HEK293 (cell line): ENCODE data around the gene NTN4.

ENCODE experiments used
- CTCF ChIA-PET: fragments of 350-600 bp; formaldehyde crosslinking; extraction: SDS; loops from one replicate; lab custom pipeline; 2021; ENCODE audit warnings: antibody characterized with exemption; lab: Yijun Ruan, JAX
- POLR2A ChIA-PET: fragments of 300-600 bp; formaldehyde crosslinking; extraction: SDS; loops from one replicate; lab custom pipeline; 2020; ENCODE audit warnings: antibody characterized with exemption, inconsistent platforms; lab: Yijun Ruan, JAX
- H3K27ac ChIP-seq: fragments of 200-500 bp; sonication (Bioruptor generic); 2 replicates; pipeline ENCODE4 v1.5.1; 2014; ENCODE audit warnings: low read depth, low read length, control low read depth, inconsistent platforms; ENCODE audit errors: extremely low read depth
- H3K36me3 ChIP-seq, 2 experiments: fragments of 200-500 bp in 1 of 2; sonication (Bioruptor generic) in 1 of 2; 1 replicate in 1 of 2; 2 replicates in 1 of 2; pipeline ENCODE4 v1.5.1; 2014 to 2017; ENCODE audit warnings: inconsistent platforms in 2 of 2, low read length in 2 of 2; ENCODE audit not compliant: control insufficient read depth in 2 of 2, insufficient read depth in 1 of 2
- H3K4me1 ChIP-seq: fragments of 200-500 bp; sonication (Bioruptor generic); 2 replicates; pipeline ENCODE4 v1.5.1; 2014; ENCODE audit warnings: mild to moderate bottlenecking, low read length, inconsistent platforms; ENCODE audit not compliant: control insufficient read depth, insufficient read depth
- H3K4me3 ChIP-seq: 2 replicates; pipeline ENCODE4 v1.5.1; 2011; ENCODE audit warnings: low read depth, mild to moderate bottlenecking, control low read depth, low read length, moderate library complexity
- H3K9me3 ChIP-seq: fragments of 200-500 bp; sonication (Bioruptor generic); 2 replicates; pipeline ENCODE4 v1.5.1; 2014; ENCODE audit warnings: low read depth, low read length, inconsistent platforms; ENCODE audit not compliant: control insufficient read depth, insufficient read depth
- CTCF ChIP-seq: fragments of 450-650 bp; formaldehyde crosslinking; IDR thresholded peaks from 2 replicates; pipeline ENCODE4 v1.5.1; 2016; ENCODE audit warnings: missing biosample characterization, missing genetic modification characterization
- GFI1B ChIP-seq: fragments of 450-650 bp; formaldehyde crosslinking; IDR thresholded peaks from 2 replicates; pipeline ENCODE4 v1.5.1; 2016; ENCODE audit warnings: missing biosample characterization, missing genetic modification characterization
- GLI2 ChIP-seq: fragments of 450-650 bp; formaldehyde crosslinking; IDR thresholded peaks from 2 replicates; pipeline ENCODE4; 2017; ENCODE audit warnings: missing biosample characterization, missing genetic modification characterization, low read depth, borderline replicate concordance
- GLIS1 ChIP-seq: fragments of 450-650 bp; formaldehyde crosslinking; IDR thresholded peaks from 2 replicates; pipeline ENCODE4 v1.5.1; 2016; ENCODE audit warnings: missing biosample characterization, missing genetic modification characterization
- KLF17 ChIP-seq: fragments of 450-650 bp; formaldehyde crosslinking; IDR thresholded peaks from 2 replicates; pipeline ENCODE4 v1.5.1; 2016; ENCODE audit warnings: missing biosample characterization, missing genetic modification characterization
- ZNF184 ChIP-seq: fragments of 450-650 bp; IDR thresholded peaks from 2 replicates; pipeline ENCODE4 v1.5.1; 2018; ENCODE audit warnings: missing biosample characterization, mild to moderate bottlenecking, missing genetic modification characterization
- ZNF248 ChIP-seq: fragments of 450-650 bp; formaldehyde crosslinking; IDR thresholded peaks from 2 replicates; pipeline ENCODE4 v1.5.1; 2017; ENCODE audit warnings: missing biosample characterization, missing genetic modification characterization
- ZNF341 ChIP-seq: fragments of 450-650 bp; formaldehyde crosslinking; IDR thresholded peaks from 2 replicates; pipeline ENCODE4; 2016; ENCODE audit warnings: low read depth, missing biosample characterization, missing genetic modification characterization
- ZNF354C ChIP-seq: fragments of 450-650 bp; formaldehyde crosslinking; IDR thresholded peaks from 2 replicates; pipeline ENCODE4 v1.5.1; 2016; ENCODE audit warnings: missing biosample characterization, missing genetic modification characterization, low read depth, borderline replicate concordance
- ZNF416 ChIP-seq: fragments of 450-650 bp; formaldehyde crosslinking; IDR thresholded peaks from 2 replicates; pipeline ENCODE4 v1.5.1; 2016; ENCODE audit warnings: missing biosample characterization, missing genetic modification characterization
- ZNF433 ChIP-seq: fragments of 450-650 bp; formaldehyde crosslinking; IDR thresholded peaks from 2 replicates; pipeline ENCODE4 v1.5.1; 2016; ENCODE audit warnings: missing biosample characterization, missing genetic modification characterization, low read depth
- ZNF544 ChIP-seq: fragments of 450-650 bp; formaldehyde crosslinking; IDR thresholded peaks from 2 replicates; pipeline ENCODE4 v1.5.0; 2017; ENCODE audit warnings: missing biosample characterization, missing genetic modification characterization
- ZNF571 ChIP-seq: fragments of 450-650 bp; formaldehyde crosslinking; IDR thresholded peaks from 2 replicates; pipeline ENCODE4 v1.5.0; 2017; ENCODE audit warnings: missing biosample characterization, missing genetic modification characterization
- ZNF580 ChIP-seq: fragments of 450-650 bp; formaldehyde crosslinking; IDR thresholded peaks from 2 replicates; pipeline ENCODE4 v1.5.1; 2016; ENCODE audit warnings: missing biosample characterization, missing genetic modification characterization
- ZSCAN18 ChIP-seq: fragments of 450-650 bp; formaldehyde crosslinking; IDR thresholded peaks from 2 replicates; pipeline ENCODE4 v1.5.1; 2016; ENCODE audit warnings: missing biosample characterization, missing genetic modification characterization
- TF ChIP-seq, protein P1 (sequence below): fragments of 450-650 bp; IDR thresholded peaks from 2 replicates; pipeline ENCODE4 v1.5.1; 2018; ENCODE audit warnings: missing biosample characterization, mild to moderate bottlenecking, missing genetic modification characterization
- TF ChIP-seq, protein P2 (sequence below): fragments of 450-650 bp; formaldehyde crosslinking; IDR thresholded peaks from 2 replicates; pipeline ENCODE4 v1.5.1; 2016; ENCODE audit warnings: missing biosample characterization, missing genetic modification characterization, borderline replicate concordance

The NTN4 gene

DNA sequence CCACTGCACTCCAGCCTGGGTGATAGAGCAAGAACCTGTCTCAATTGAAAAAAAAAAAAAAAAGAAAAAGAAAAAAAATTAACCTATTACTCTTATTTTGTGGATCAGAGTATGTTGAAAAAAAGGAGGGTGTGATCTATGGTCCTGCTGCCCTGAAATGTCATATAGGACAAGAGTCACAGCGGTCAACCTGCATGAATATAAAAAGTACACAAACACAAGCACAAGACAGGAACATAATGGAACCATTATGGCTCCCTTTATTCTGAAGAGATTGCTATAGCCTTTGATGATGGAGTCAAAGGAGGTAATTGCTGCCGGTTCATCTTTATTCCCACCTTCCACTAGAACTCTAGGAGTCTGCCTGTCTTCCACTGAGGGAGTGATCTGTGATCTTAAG lies 96.9 kb downstream of the NTN4 start (continued):
- TF ChIP-seq, protein P1, sequence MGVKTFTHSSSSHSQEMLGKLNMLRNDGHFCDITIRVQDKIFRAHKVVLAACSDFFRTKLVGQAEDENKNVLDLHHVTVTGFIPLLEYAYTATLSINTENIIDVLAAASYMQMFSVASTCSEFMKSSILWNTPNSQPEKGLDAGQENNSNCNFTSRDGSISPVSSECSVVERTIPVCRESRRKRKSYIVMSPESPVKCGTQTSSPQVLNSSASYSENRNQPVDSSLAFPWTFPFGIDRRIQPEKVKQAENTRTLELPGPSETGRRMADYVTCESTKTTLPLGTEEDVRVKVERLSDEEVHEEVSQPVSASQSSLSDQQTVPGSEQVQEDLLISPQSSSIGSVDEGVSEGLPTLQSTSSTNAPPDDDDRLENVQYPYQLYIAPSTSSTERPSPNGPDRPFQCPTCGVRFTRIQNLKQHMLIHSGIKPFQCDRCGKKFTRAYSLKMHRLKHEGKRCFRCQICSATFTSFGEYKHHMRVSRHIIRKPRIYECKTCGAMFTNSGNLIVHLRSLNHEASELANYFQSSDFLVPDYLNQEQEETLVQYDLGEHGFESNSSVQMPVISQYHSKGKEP: no peak
- TF ChIP-seq, protein P2, sequence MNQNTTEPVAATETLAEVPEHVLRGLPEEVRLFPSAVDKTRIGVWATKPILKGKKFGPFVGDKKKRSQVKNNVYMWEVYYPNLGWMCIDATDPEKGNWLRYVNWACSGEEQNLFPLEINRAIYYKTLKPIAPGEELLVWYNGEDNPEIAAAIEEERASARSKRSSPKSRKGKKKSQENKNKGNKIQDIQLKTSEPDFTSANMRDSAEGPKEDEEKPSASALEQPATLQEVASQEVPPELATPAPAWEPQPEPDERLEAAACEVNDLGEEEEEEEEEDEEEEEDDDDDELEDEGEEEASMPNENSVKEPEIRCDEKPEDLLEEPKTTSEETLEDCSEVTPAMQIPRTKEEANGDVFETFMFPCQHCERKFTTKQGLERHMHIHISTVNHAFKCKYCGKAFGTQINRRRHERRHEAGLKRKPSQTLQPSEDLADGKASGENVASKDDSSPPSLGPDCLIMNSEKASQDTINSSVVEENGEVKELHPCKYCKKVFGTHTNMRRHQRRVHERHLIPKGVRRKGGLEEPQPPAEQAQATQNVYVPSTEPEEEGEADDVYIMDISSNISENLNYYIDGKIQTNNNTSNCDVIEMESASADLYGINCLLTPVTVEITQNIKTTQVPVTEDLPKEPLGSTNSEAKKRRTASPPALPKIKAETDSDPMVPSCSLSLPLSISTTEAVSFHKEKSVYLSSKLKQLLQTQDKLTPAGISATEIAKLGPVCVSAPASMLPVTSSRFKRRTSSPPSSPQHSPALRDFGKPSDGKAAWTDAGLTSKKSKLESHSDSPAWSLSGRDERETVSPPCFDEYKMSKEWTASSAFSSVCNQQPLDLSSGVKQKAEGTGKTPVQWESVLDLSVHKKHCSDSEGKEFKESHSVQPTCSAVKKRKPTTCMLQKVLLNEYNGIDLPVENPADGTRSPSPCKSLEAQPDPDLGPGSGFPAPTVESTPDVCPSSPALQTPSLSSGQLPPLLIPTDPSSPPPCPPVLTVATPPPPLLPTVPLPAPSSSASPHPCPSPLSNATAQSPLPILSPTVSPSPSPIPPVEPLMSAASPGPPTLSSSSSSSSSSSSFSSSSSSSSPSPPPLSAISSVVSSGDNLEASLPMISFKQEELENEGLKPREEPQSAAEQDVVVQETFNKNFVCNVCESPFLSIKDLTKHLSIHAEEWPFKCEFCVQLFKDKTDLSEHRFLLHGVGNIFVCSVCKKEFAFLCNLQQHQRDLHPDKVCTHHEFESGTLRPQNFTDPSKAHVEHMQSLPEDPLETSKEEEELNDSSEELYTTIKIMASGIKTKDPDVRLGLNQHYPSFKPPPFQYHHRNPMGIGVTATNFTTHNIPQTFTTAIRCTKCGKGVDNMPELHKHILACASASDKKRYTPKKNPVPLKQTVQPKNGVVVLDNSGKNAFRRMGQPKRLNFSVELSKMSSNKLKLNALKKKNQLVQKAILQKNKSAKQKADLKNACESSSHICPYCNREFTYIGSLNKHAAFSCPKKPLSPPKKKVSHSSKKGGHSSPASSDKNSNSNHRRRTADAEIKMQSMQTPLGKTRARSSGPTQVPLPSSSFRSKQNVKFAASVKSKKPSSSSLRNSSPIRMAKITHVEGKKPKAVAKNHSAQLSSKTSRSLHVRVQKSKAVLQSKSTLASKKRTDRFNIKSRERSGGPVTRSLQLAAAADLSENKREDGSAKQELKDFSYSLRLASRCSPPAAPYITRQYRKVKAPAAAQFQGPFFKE (tag by site-specific recombination): no peak
- no peak for TF ChIP-seq ZNF354C (tag by site-specific recombination)
- no peak for TF ChIP-seq ZNF416 (tag by site-specific recombination)
- no peak for TF ChIP-seq ZNF248 (tag by site-specific recombination)
- no peak for TF ChIP-seq ZNF571 (tag by site-specific recombination)
- no peak for TF ChIP-seq GLI2 (tag by site-specific recombination)
- no peak for TF ChIP-seq KLF17 (tag by site-specific recombination)
- no peak for TF ChIP-seq ZNF433 (tag by site-specific recombination)
- no peak for TF ChIP-seq ZSCAN18 (tag by site-specific recombination)

- Histone ChIP-seq H3K36me3 (no peaks in the 10 kb centered on the region; a peak in 1 of 3 replicates), H3K4me3 (no peak overlapping the region), H3K4me1 (no peaks in the 10 kb centered on the region), H3K27ac (no peak overlapping the region), H3K9me3 (no peaks in the 10 kb centered on the region)
- TF ChIP-seq ZNF184 (tag by site-specific recombination) (no peak), KLF17 (tag by site-specific recombination) (no peak), GLIS1 (tag by site-specific recombination) (no peak), ZNF580 (tag by site-specific recombination) (no peak), CTCF (no peak), GFI1B (tag by site-specific recombination) (no peak), ZNF341 (tag by site-specific recombination) (no peak), ZNF544 (no peak), ZNF248 (tag by site-specific recombination) (no peak)
- POLR2A ChIA-PET: no interaction called here
- CTCF ChIA-PET: no interaction called here
Observed at GRCh38 chr12:95690861-95691635, 99.5 kb downstream of the NTN4 start.
